KMS-11 (cell line): ENCODE measurements around the gene CEP128.

Experiments
- H2AFZ ChIP-seq: fragments of 200-600 bp; sonication (generic); 2 replicates; pipeline ENCODE4 v1.6.1; 2016; ENCODE audit warnings: antibody characterized with exemption, mixed run types, low read depth
- H3K27ac ChIP-seq: fragments of 200-600 bp; sonication (generic); 2 replicates; pipeline ENCODE4 v1.6.1; 2016; ENCODE audit warnings: mild to moderate bottlenecking, mixed run types
- H3K27me3 ChIP-seq: fragments of 200-600 bp; sonication (generic); 2 replicates; pipeline ENCODE4 v1.6.1; 2017; ENCODE audit warnings: mild to moderate bottlenecking, low read depth, mixed run types, moderate library complexity; ENCODE audit not compliant: insufficient read depth
- H3K36me3 ChIP-seq: fragments of 200-600 bp; sonication (generic); 2 replicates; pipeline ENCODE4 v1.6.1; 2017; ENCODE audit warnings: mild to moderate bottlenecking, mixed run types; ENCODE audit not compliant: insufficient read depth
- H3K4me1 ChIP-seq: fragments of 200-600 bp; sonication (generic); 2 replicates; pipeline ENCODE4 v1.6.1; 2016; ENCODE audit warnings: mild to moderate bottlenecking, low read depth, mixed run types; ENCODE audit not compliant: poor library complexity, severe bottlenecking
- H3K4me2 ChIP-seq: fragments of 200-600 bp; sonication (generic); 2 replicates; pipeline ENCODE4 v1.7.0; 2016; ENCODE audit warnings: mild to moderate bottlenecking, mixed run types
- H3K4me3 ChIP-seq: fragments of 200-600 bp; sonication (generic); IDR thresholded peaks from 2 replicates; pipeline ENCODE4 v1.6.1; 2017; ENCODE audit warnings: low read depth, low read length, mixed read lengths; ENCODE audit not compliant: insufficient read depth
- H3K79me2 ChIP-seq: fragments of 200-600 bp; sonication (generic); 2 replicates; pipeline ENCODE4 v1.6.1; 2016; ENCODE audit warnings: low read depth, mixed run types; ENCODE audit not compliant: insufficient read depth
- H3K9ac ChIP-seq: fragments of 200-600 bp; sonication (generic); 2 replicates; pipeline ENCODE4 v1.6.1; 2016; ENCODE audit warnings: mild to moderate bottlenecking, mixed run types
- H4K20me1 ChIP-seq: fragments of 200-600 bp; sonication (generic); 2 replicates; pipeline ENCODE4 v1.6.1; 2016; ENCODE audit warnings: mild to moderate bottlenecking, mixed run types; ENCODE audit not compliant: insufficient read depth
- TF ChIP-seq, protein P1 (sequence below): fragments of 200-600 bp; sonication (generic); conservative IDR thresholded peaks from 2 replicates; pipeline ENCODE4 v1.6.1; 2017; ENCODE audit warnings: low read depth, mild to moderate bottlenecking, antibody characterized with exemption, low read length, moderate library complexity, mixed read lengths

CEP128 gene

GRCh38 chr14:80448267-80448666 is 493.3 kb downstream of the CEP128 start:
- H3K9ac ChIP-seq = no peak overlapping the region
- TF ChIP-seq, protein P1, sequence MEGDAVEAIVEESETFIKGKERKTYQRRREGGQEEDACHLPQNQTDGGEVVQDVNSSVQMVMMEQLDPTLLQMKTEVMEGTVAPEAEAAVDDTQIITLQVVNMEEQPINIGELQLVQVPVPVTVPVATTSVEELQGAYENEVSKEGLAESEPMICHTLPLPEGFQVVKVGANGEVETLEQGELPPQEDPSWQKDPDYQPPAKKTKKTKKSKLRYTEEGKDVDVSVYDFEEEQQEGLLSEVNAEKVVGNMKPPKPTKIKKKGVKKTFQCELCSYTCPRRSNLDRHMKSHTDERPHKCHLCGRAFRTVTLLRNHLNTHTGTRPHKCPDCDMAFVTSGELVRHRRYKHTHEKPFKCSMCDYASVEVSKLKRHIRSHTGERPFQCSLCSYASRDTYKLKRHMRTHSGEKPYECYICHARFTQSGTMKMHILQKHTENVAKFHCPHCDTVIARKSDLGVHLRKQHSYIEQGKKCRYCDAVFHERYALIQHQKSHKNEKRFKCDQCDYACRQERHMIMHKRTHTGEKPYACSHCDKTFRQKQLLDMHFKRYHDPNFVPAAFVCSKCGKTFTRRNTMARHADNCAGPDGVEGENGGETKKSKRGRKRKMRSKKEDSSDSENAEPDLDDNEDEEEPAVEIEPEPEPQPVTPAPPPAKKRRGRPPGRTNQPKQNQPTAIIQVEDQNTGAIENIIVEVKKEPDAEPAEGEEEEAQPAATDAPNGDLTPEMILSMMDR = no peak
- H4K20me1 ChIP-seq = no peaks in the 10 kb centered on the region
- no peaks in the 10 kb centered on the region for H3K27me3 ChIP-seq
- H3K79me2 ChIP-seq = no peaks in the 10 kb centered on the region
- no peaks in the 10 kb centered on the region for H3K36me3 ChIP-seq
- H3K27ac ChIP-seq = no peak overlapping the region
- H3K4me3 ChIP-seq = no peak overlapping the region
- H3K4me2 ChIP-seq = no peak overlapping the region
- no peak overlapping the region for H2AFZ ChIP-seq
- H3K4me1 ChIP-seq = no peaks in the 10 kb centered on the region

GRCh38 chr14:80447392-80447791 is 494.1 kb downstream of the CEP128 start:
- no peak overlapping the region for H3K9ac ChIP-seq
- no peaks in the 10 kb centered on the region for H3K79me2 ChIP-seq
- H3K27me3 ChIP-seq = no peaks in the 10 kb centered on the region
- no peak overlapping the region for H3K27ac ChIP-seq
- H3K4me3 ChIP-seq = no peak overlapping the region
- H2AFZ ChIP-seq = no peak overlapping the region
- no peak overlapping the region for H3K4me2 ChIP-seq
- TF ChIP-seq, protein P1 = no peak
- H4K20me1 ChIP-seq = no peaks in the 10 kb centered on the region
- no peaks in the 10 kb centered on the region for H3K36me3 ChIP-seq
- H3K4me1 ChIP-seq = no peaks in the 10 kb centered on the region
